Adipocyte (in vitro differentiated cells): Measurements from ENCODE around the gene NRSN2.
"Not testable (repeated sequence)": the region's sequence is repeated elsewhere in the genome, so short reads cannot be mapped to it uniquely, and the experiment has no call there.

ENCODE experiments used
- DNase-seq: peaks from one replicate; pipeline ENCODE4 v3.0.0-alpha.2; 2015; ENCODE audit warnings: low read depth
- H3K27me3 ChIP-seq: replicated peaks from 2 replicates; pipeline ENCODE4 v1.7.0; 2013; ENCODE audit warnings: mild to moderate bottlenecking, low read length, moderate library complexity; ENCODE audit not compliant: control insufficient read depth, insufficient read depth
- H3K36me3 ChIP-seq: 2 replicates; pipeline ENCODE4 v1.7.0; 2013; ENCODE audit warnings: low read length, mild to moderate bottlenecking, moderate library complexity; ENCODE audit not compliant: control insufficient read depth, insufficient read depth, severe bottlenecking
- H3K4me1 ChIP-seq: 2 replicates; pipeline ENCODE4 v1.7.0; 2013; ENCODE audit warnings: mild to moderate bottlenecking, low read length, moderate library complexity; ENCODE audit not compliant: control insufficient read depth, insufficient read depth
- H3K4me3 ChIP-seq: 2 replicates; pipeline ENCODE4 v1.7.0; 2013; ENCODE audit warnings: mild to moderate bottlenecking, low read length, moderate library complexity
- H3K9ac ChIP-seq: 2 replicates; pipeline ENCODE4 v1.7.0; 2013; ENCODE audit warnings: mild to moderate bottlenecking, low read length, moderate library complexity
- H3K9me3 ChIP-seq: 2 replicates; pipeline ENCODE4 v1.7.0; 2013; ENCODE audit warnings: mild to moderate bottlenecking, low read length, moderate library complexity; ENCODE audit not compliant: control insufficient read depth

NRSN2 gene

GRCh38 chr20:346033-346639 lies 775 bp upstream of the NRSN2 start:
- Histone ChIP-seq H3K4me3 (peak overlapping the region; percentile 84), H3K36me3 (no peaks in the 10 kb centered on the region), H3K27me3 (no peaks in the 10 kb centered on the region), H3K4me1 (peaks cover 14% of the 10 kb centered on the region), H3K9ac (peak overlapping the region; percentile 92), H3K9me3 (peaks cover 9% of the 10 kb centered on the region)
- DNase-seq: no peak

GRCh38 chr20:347317-347639 lies 367 bp downstream of the NRSN2 start:
- H3K4me1 ChIP-seq: peaks cover 14% of the 10 kb centered on the region
- peaks cover 3% of the 10 kb centered on the region for H3K36me3 ChIP-seq
- H3K4me3 ChIP-seq: peak overlapping the region; percentile 84
- no peak for DNase-seq
- no peaks in the 10 kb centered on the region for H3K27me3 ChIP-seq
- H3K9me3 ChIP-seq: peaks cover 1% of the 10 kb centered on the region
- peak overlapping the region; percentile 92 for H3K9ac ChIP-seq

GRCh38 chr20:347640-348484 lies 951 bp downstream of the NRSN2 start:
- Histone ChIP-seq H3K4me3 (peak overlapping the region; percentile 84), H3K9ac (peak overlapping the region; percentile 92), H3K4me1 (peaks cover 14% of the 10 kb centered on the region), H3K27me3 (no peaks in the 10 kb centered on the region), H3K9me3 (no peaks in the 10 kb centered on the region), H3K36me3 (peaks cover 3% of the 10 kb centered on the region)
- peak; percentile 99 for DNase-seq

- Histone ChIP-seq H3K36me3 (peaks cover 6% of the 10 kb centered on the region), H3K4me1 (peaks cover 14% of the 10 kb centered on the region), H3K9me3 (no peaks in the 10 kb centered on the region), H3K9ac (peak overlapping the region; percentile 92), H3K4me3 (no peak overlapping the region), H3K27me3 (no peaks in the 10 kb centered on the region)
- DNase-seq: no peak
Measured at GRCh38 chr20:348972-349841, 2.3 kb downstream of the NRSN2 start.

- Histone ChIP-seq H3K9ac (no peak overlapping the region), H3K27me3 (no peaks in the 10 kb centered on the region), H3K4me1 (peaks cover 6% of the 10 kb centered on the region), H3K9me3 (no peaks in the 10 kb centered on the region), H3K4me3 (no peak overlapping the region), H3K36me3 (peaks cover 6% of the 10 kb centered on the region)
- no peak for DNase-seq
Measured at GRCh38 chr20:353166-353565, 6.3 kb downstream of the NRSN2 start.

GRCh38 chr20:354298-354977 lies 7.5 kb downstream of the NRSN2 start:
- Histone ChIP-seq H3K27me3 (no peaks in the 10 kb centered on the region), H3K4me1 (peaks cover 6% of the 10 kb centered on the region), H3K9me3 (no peaks in the 10 kb centered on the region), H3K4me3 (no peak overlapping the region), H3K36me3 (peaks cover 6% of the 10 kb centered on the region), H3K9ac (no peak overlapping the region)
- DNase-seq: peak; percentile 93

- H3K4me3 ChIP-seq, H3K9ac ChIP-seq, H3K9me3 ChIP-seq, H3K27me3 ChIP-seq, DNase-seq, H3K36me3 ChIP-seq: not testable (repeated sequence)
- peaks cover 12% of the 10 kb centered on the region for H3K4me1 ChIP-seq
Measured at GRCh38 chr20:356154-356553, 9.2 kb downstream of the NRSN2 start.

- Histone ChIP-seq H3K4me1 (peaks cover 12% of the 10 kb centered on the region), H3K27me3 (no peaks in the 10 kb centered on the region), H3K9ac (no peak overlapping the region), H3K4me3 (no peak overlapping the region), H3K9me3 (no peaks in the 10 kb centered on the region), H3K36me3 (peaks cover 4% of the 10 kb centered on the region)
- DNase-seq: no peak
Measured at GRCh38 chr20:356745-357144, 9.8 kb downstream of the NRSN2 start.

- DNase-seq: peak; percentile 36
- no peaks in the 10 kb centered on the region for H3K27me3 ChIP-seq
- H3K9ac ChIP-seq: no peak overlapping the region
- H3K4me1 ChIP-seq: peaks cover 19% of the 10 kb centered on the region
- no peaks in the 10 kb centered on the region for H3K9me3 ChIP-seq
- no peaks in the 10 kb centered on the region for H3K36me3 ChIP-seq
- no peak overlapping the region for H3K4me3 ChIP-seq
Measured at GRCh38 chr20:358891-359555, 12.1 kb downstream of the NRSN2 start.

- Histone ChIP-seq H3K9ac (no peak overlapping the region), H3K27me3 (no peaks in the 10 kb centered on the region), H3K4me1 (peaks cover 19% of the 10 kb centered on the region), H3K36me3 (no peaks in the 10 kb centered on the region), H3K9me3 (no peaks in the 10 kb centered on the region), H3K4me3 (no peak overlapping the region)
- no peak for DNase-seq
Measured at GRCh38 chr20:361561-361960, 14.7 kb downstream of the NRSN2 start.
